HTERT RPE-1 (cell line): Measurements from ENCODE around the gene GIMAP7.

Source experiments
- in situ Hi-C: fragments of 300-500 bp; cut with MboI; formaldehyde crosslinking; loops from 4 replicates; pipeline ENCODE4 v1.14.3; 2020; ENCODE audit warnings: low sequenced_read_pairs

The GIMAP7 gene

DNA sequence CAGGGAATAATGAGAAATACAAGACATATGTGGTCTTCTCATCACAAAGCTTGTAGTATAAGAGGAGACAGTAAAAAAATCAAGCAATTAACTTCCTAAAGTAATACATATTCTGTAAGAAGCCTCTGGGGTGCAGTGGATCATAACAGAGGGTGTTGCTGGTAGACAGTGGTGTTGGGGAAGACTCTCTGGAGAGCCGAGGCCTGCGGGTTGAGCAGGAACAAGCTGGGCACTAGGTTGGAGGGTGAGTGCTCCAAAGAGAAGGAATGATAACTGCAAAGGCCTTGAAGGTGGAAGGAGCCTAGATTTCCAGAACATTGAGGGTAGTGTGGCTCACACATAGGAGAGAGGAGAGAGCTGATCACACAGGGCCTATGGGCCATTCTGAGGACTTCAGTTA, 54.0 kb downstream of the GIMAP7 start:
- in situ Hi-C loops = no loop called here

DNA sequence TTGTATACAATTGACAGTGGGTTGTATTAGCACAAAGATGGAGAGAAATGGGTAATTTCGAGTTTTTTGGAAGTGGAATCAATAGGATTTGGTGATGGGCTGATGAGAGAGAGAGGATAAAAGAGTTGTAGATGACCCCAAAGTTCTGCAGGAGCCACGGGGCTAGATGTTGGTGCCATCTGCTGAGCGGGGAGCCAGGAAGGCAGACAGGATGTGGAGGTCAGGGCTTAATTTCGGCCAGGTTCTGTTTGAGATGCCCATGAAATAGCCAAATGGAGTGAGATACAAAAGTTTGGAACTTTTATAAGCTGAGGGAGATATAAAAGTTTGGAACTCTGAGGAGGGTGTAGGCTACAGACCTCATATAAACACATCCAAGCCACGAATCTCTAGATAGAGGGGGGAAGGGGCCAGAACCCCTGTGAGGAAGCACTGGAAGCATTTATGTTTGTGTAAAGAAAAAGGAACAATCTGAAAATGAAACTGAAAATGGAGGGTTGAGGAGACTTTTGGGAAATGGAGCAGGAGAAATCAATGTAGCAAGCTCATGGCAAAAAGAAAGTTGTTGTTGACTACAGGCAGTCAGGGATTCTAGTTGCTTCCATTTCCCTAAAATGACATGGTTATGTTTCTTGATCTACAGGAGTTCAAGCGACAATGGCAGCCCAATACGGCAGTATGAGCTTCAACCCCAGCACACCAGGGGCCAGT, 54.7 kb downstream of the GIMAP7 start:
- in situ Hi-C loops = no loop called here
